ENCODE measurements around the gene AGAP1. TPM values are rescaled to one million over a fixed set of nuclear protein-coding genes. Genes with fewer than 3 reads are reported as not detected.
A peak's percentile ranks its signal among the peaks of the same experiment; 100 is the strongest.

Gene AGAP1
- total RNA-seq, 2 experiments from 2014 or later, result not detected

DNA sequence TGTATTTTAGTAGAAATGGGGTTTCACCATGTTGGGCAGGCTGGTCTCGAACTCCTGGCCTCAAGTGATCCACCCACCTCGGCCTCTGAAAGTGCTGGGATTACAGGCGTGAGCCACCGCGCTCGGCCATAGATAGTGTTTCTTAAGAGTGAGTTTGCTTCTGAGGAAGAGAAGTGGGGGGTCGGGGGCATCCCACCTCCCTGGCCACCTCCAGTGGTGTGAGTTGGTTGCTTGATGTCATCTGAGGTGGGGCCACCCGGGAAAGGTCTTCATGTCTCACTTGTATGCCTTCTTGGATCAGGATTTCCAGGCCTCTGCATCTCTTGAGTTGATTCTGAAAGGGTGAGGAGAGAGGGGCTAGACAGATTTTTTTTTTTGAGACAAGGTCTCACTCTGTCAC is 57.1 kb downstream of the AGAP1 start:
- Histone ChIP-seq H3K4me3 (ENCODE audit: low read depth, low read length, poor library complexity, severe bottlenecking) (no peak overlapping the region), H3K4me1 (ENCODE audit: insufficient read depth, low read length, poor library complexity, severe bottlenecking) (no peaks in the 10 kb centered on the region), H3K9me3 (ENCODE audit: low read length) (no peaks in the 10 kb centered on the region), H2AFZ (ENCODE audit: low read length) (no peak overlapping the region), H4K20me1 (ENCODE audit: insufficient read depth, low read length) (no peaks in the 10 kb centered on the region), H3K79me2 (ENCODE audit: insufficient read depth, low read depth, low read length) (no peaks in the 10 kb centered on the region), H3K36me3 (ENCODE audit: insufficient read depth, low read length) (no peaks in the 10 kb centered on the region), H3K4me2 (ENCODE audit: low read length) (no peak overlapping the region), H3K27ac (ENCODE audit: low read depth, low read length, poor library complexity, severe bottlenecking) (no peak overlapping the region), H3K9me2 (ENCODE audit: insufficient read depth, low read length) (no peaks in the 10 kb centered on the region)
- POLR2A ChIA-PET, result no interaction called here
- CTCF ChIA-PET (ENCODE audit: unreplicated experiment), result no interaction called here
- TF ChIP-seq, protein P1, sequence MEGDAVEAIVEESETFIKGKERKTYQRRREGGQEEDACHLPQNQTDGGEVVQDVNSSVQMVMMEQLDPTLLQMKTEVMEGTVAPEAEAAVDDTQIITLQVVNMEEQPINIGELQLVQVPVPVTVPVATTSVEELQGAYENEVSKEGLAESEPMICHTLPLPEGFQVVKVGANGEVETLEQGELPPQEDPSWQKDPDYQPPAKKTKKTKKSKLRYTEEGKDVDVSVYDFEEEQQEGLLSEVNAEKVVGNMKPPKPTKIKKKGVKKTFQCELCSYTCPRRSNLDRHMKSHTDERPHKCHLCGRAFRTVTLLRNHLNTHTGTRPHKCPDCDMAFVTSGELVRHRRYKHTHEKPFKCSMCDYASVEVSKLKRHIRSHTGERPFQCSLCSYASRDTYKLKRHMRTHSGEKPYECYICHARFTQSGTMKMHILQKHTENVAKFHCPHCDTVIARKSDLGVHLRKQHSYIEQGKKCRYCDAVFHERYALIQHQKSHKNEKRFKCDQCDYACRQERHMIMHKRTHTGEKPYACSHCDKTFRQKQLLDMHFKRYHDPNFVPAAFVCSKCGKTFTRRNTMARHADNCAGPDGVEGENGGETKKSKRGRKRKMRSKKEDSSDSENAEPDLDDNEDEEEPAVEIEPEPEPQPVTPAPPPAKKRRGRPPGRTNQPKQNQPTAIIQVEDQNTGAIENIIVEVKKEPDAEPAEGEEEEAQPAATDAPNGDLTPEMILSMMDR (conservative IDR thresholded peaks at IDR 0.05; ENCODE audit: low read length), result no peak
- no peak for TF ChIP-seq EZH2phosphoT487 (IDR thresholded peaks at IDR 0.05; ENCODE audit: borderline replicate concordance, low read depth, low read length)
- no TSS peak for BruUV-seq (replicated peaks)
- no peak for DNase-seq (ENCODE audit: low spot score)
- intact Hi-C loops (cut with micrococcal nuclease; ENCODE audit: unreplicated experiment), result no loop called here

DNA sequence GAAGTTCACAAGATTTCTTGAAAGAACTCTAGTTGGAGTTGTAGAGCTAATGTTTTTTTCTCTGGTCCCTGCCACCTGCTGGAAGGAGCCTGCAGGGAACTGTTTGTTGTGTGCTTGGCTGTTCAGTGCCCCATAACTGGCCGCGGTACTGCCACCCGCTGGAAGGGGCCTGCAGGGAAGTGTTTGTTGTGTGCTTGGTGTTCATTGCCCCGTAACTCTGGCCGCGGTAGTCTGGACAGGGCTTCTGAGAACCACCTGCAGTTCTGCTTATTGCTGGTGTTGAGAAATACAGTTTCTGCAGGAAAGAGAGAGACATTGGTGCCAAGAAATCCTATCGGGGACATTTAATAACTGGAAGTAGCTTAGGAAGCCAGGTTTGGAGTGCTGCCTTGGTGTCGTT is 58.1 kb downstream of the AGAP1 start:
- H3K79me2 ChIP-seq (ENCODE audit: insufficient read depth, low read depth, low read length), result no peaks in the 10 kb centered on the region
- POLR2A ChIA-PET, result interaction anchor here (0.9 kb wide), 1 partner anchor 20 kb away, joined by 3 read pairs; no protein-coding TSS in a partner anchor
- no TSS peak for BruUV-seq (replicated peaks)

DNA sequence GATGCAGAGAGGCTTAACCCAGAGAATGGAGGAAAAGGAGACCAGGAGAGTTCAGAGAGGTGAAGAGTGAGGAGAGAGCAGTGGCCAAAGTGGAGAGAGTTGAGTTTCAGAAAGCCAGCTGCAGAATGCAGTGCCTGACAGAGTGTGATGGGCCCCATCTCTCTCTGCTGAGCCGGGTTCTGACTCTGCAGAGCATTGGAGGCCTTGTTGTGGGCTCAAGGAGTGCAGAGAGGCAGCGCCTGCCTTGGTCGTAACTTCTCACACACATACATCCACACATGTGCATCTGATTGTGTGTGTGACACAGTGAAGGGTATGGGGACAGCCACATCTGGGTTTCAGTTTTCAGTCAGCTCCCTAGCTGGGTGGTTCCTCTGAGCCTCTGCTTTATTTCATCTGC is 58.8 kb downstream of the AGAP1 start:
- intact Hi-C loops (cut with micrococcal nuclease; ENCODE audit: unreplicated experiment), result no loop called here
- no peak for TF ChIP-seq EZH2phosphoT487 (IDR thresholded peaks at IDR 0.05; ENCODE audit: borderline replicate concordance, low read depth, low read length)
- POLR2A ChIA-PET, result interaction anchor here (0.7 kb wide), 1 partner anchor 1738 kb away, joined by 3 read pairs; no protein-coding TSS in a partner anchor
- no peak overlapping the region for H2AFZ ChIP-seq (ENCODE audit: low read length)
- H3K9me2 ChIP-seq (ENCODE audit: insufficient read depth, low read length), result no peaks in the 10 kb centered on the region
- H4K20me1 ChIP-seq (ENCODE audit: insufficient read depth, low read length), result no peaks in the 10 kb centered on the region
- no TSS peak for BruUV-seq (replicated peaks)
- H3K79me2 ChIP-seq (ENCODE audit: insufficient read depth, low read depth, low read length), result no peaks in the 10 kb centered on the region
- no peaks in the 10 kb centered on the region for H3K9me3 ChIP-seq (ENCODE audit: low read length)
- H3K4me2 ChIP-seq (ENCODE audit: low read length), result no peak overlapping the region
- no peaks in the 10 kb centered on the region for H3K36me3 ChIP-seq (ENCODE audit: insufficient read depth, low read length)
- CTCF ChIA-PET (ENCODE audit: unreplicated experiment), result no interaction called here
- no peak overlapping the region for H3K27ac ChIP-seq (ENCODE audit: low read depth, low read length, poor library complexity, severe bottlenecking)
- no peaks in the 10 kb centered on the region for H3K4me1 ChIP-seq (ENCODE audit: insufficient read depth, low read length, poor library complexity, severe bottlenecking)
- no peak overlapping the region for H3K4me3 ChIP-seq (ENCODE audit: low read depth, low read length, poor library complexity, severe bottlenecking)
- no peak for DNase-seq (ENCODE audit: low spot score)

More for the DNA sequence above, 58.1 kb downstream of the AGAP1 start:
- CTCF ChIA-PET (ENCODE audit: unreplicated experiment), result no interaction called here
- peak; percentile 12 for DNase-seq (ENCODE audit: low spot score)
- H3K36me3 ChIP-seq (ENCODE audit: insufficient read depth, low read length), result no peaks in the 10 kb centered on the region
- no peak overlapping the region for H3K4me3 ChIP-seq (ENCODE audit: low read depth, low read length, poor library complexity, severe bottlenecking)
- H4K20me1 ChIP-seq (ENCODE audit: insufficient read depth, low read length), result no peaks in the 10 kb centered on the region
- no peak overlapping the region for H2AFZ ChIP-seq (ENCODE audit: low read length)
- intact Hi-C loops (cut with micrococcal nuclease; ENCODE audit: unreplicated experiment), result no loop called here
- H3K27ac ChIP-seq (ENCODE audit: low read depth, low read length, poor library complexity, severe bottlenecking), result no peak overlapping the region
- no peak overlapping the region for H3K4me2 ChIP-seq (ENCODE audit: low read length)
- no peaks in the 10 kb centered on the region for H3K4me1 ChIP-seq (ENCODE audit: insufficient read depth, low read length, poor library complexity, severe bottlenecking)
- H3K9me2 ChIP-seq (ENCODE audit: insufficient read depth, low read length), result no peaks in the 10 kb centered on the region
- H3K9me3 ChIP-seq (ENCODE audit: low read length), result no peaks in the 10 kb centered on the region
- TF ChIP-seq EZH2phosphoT487 (IDR thresholded peaks at IDR 0.05; ENCODE audit: borderline replicate concordance, low read depth, low read length), result no peak
- TF ChIP-seq, protein P1 (conservative IDR thresholded peaks at IDR 0.05; ENCODE audit: low read length), result peak; percentile 48

Data from OCI-LY7 (cell line).